ENCODE data around the gene PBRM1.

Gene PBRM1

DNA sequence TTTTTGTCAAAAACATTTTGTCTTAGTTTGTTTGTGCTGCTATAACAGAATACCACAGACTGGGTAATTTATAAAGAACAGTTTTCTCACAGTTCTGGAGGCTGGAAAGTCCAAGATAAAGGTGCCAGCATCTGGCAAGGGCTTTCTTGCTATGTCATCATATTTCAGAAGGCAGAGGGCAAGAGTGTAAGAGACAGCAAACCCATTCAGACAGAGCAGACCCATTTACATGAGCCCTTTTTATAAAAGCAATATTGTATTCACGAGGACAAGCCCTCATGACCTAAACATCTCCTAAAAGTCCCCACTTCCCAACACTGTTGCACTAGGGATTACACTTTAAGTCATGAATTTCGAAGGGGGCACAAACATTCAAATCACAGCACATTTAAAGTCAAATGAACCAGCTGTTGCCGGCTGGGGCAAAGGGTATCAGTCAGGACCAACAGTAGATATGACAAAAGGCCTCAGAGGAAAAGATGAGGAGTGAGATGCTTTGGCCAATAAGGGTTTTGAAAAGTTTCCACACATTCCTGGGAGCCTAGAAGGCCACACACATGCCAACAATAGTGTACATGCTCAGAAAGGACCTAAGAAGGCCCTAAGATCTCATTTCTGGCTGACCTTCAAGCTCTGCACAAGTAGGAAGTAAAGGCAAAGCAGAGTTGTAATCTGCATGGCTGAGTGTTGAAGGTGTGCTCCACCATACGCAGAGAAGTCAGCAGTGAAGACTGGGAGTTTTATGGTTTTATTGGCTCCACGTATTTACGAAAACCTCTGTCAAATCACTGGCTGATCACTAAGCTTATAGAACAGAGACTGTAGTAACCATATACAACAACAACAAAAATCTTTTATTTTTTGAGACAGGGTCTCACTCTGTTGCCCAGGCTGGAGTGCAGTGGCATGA, 111.4 kb downstream of the PBRM1 start:
- in situ Hi-C loops (cut with MboI; ENCODE audit: low pct_unique_long_range_greater_than_20kb, low sequenced_read_pairs, unreplicated experiment), result no loop called here
- no peak for DNase-seq (ENCODE audit: low spot score)
- TF ChIP-seq, protein P1, sequence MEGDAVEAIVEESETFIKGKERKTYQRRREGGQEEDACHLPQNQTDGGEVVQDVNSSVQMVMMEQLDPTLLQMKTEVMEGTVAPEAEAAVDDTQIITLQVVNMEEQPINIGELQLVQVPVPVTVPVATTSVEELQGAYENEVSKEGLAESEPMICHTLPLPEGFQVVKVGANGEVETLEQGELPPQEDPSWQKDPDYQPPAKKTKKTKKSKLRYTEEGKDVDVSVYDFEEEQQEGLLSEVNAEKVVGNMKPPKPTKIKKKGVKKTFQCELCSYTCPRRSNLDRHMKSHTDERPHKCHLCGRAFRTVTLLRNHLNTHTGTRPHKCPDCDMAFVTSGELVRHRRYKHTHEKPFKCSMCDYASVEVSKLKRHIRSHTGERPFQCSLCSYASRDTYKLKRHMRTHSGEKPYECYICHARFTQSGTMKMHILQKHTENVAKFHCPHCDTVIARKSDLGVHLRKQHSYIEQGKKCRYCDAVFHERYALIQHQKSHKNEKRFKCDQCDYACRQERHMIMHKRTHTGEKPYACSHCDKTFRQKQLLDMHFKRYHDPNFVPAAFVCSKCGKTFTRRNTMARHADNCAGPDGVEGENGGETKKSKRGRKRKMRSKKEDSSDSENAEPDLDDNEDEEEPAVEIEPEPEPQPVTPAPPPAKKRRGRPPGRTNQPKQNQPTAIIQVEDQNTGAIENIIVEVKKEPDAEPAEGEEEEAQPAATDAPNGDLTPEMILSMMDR (IDR thresholded peaks at IDR 0.05; ENCODE audit: extremely low read depth, insufficient read depth, missing control alignments), result no peak

DNA sequence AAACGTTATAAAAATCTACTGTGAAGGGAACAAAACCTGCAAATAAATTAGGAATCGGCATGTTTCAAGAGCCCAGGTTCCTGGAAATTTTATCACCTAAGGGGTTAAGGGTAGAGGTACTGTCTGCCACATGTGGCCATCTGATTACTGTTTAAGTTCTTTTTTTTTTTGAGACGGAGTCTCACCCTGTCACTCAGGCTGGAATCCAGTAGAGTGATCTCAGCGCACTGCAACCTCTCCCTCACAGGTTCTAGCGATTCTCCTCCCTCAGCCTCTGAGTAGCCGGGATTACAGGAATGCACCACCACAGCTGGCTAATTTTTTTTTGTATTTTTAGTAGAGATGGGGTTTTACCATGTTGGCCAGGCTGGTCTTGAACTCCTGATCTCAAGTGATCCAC, 113.5 kb downstream of the PBRM1 start:
- in situ Hi-C loops (cut with MboI; ENCODE audit: low pct_unique_long_range_greater_than_20kb, low sequenced_read_pairs, unreplicated experiment), result no loop called here
- no peak for DNase-seq (ENCODE audit: low spot score)
- TF ChIP-seq, protein P1 (IDR thresholded peaks at IDR 0.05; ENCODE audit: extremely low read depth, insufficient read depth, missing control alignments), result no peak

DNA sequence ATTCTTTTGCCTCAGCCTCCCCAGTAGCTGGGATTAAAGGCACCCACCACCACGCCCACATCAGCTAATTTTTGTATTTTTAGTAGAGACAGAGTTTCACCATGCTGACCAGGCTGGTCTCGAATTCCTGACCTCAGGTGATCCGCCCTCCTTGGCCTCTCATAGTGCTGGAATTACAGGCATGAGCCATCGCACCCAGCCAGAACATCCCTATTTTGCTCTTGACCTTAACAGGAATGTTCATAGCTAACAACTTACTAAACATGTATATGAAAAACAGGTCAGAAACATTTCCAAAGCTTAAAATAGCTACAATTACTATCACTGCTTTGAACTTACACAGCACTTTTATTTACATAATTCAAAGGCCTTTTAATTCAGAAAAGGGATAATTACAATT, 115.6 kb downstream of the PBRM1 start:
- TF ChIP-seq, protein P1 (IDR thresholded peaks at IDR 0.05; ENCODE audit: extremely low read depth, insufficient read depth, missing control alignments), result no peak
- in situ Hi-C loops (cut with MboI; ENCODE audit: low pct_unique_long_range_greater_than_20kb, low sequenced_read_pairs, unreplicated experiment), result no loop called here
- no peak for DNase-seq (ENCODE audit: low spot score)

DNA sequence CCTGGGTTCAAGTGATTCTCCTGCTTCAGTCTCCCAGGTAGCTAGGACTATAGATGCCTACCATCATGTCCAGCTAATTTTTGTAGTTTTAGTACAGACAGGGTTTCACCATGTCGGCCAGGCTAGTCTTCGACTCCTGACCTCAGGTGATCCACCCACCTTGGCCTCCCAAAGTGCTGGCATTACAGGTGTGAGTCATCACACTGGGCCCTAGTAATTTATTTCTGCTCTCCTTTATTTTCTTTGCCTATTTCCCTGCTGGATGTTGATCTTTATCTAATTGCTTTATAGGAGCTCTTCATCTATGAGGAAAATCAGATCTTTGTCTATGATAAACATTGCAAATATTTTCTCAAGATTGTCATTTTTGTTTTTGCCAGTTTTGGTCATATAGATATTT, 117.6 kb downstream of the PBRM1 start:
- no peak for DNase-seq (ENCODE audit: low spot score)
- in situ Hi-C loops (cut with MboI; ENCODE audit: low pct_unique_long_range_greater_than_20kb, low sequenced_read_pairs, unreplicated experiment), result no loop called here
- TF ChIP-seq, protein P1 (IDR thresholded peaks at IDR 0.05; ENCODE audit: extremely low read depth, insufficient read depth, missing control alignments), result no peak

DNA sequence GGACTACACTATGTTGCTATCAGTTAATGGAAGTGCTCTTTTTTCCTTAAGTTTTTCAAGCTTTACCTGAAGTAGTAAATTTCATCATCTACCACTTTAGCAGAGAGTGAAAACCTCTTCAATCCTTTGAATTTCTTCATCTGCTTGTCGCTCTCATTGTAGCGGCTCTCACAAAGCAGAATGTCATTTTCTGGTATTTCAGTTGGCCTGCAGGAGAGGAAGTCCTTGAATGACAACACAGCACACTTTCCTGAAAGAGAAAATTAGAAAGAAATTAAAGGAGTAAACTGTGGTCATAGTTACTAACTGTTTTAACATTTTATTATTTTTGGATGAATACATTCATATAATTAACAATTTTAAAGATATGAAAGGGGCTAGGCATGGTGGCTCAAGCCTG, 121.7 kb downstream of the PBRM1 start:
- DNase-seq (ENCODE audit: low spot score), result no peak
- TF ChIP-seq, protein P1 (IDR thresholded peaks at IDR 0.05; ENCODE audit: extremely low read depth, insufficient read depth, missing control alignments), result no peak
- in situ Hi-C loops (cut with MboI; ENCODE audit: low pct_unique_long_range_greater_than_20kb, low sequenced_read_pairs, unreplicated experiment), result no loop called here

DNA sequence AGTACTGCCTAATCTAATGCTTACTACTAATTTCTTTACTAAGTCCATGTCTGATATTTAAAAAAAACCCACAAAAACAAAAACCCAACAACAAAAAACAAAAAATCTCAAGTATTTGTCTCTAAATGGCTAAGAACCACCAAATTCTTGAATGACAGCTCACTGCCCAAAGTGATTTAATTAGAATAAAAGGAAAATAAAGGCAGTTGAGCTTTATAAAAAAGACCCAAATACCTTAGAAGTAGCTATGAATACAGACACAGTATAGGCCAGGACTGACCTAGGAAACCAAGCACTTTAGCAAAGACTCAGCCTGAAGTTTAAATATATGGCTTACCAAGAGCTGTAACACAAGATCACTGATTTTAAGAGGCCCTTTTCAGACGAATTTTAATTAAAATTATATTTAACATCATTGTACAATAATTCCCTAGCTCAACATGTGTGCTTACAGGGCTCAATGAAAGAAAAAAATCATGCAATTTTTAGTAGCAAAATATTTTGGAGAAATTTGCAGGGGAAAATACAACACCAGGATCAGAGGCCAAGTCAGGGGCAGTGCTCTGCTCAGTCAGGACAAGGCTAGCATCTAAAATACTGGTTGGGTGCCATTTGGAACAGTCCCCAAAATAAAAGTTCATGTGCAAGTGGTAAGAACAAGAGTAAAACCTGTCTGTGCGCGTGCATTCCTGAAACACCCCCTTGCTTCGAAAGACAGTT, 124.5 kb downstream of the PBRM1 start:
- TF ChIP-seq, protein P1 (IDR thresholded peaks at IDR 0.05; ENCODE audit: extremely low read depth, insufficient read depth, missing control alignments), result no peak
- no peak for DNase-seq (ENCODE audit: low spot score)
- in situ Hi-C loops (cut with MboI; ENCODE audit: low pct_unique_long_range_greater_than_20kb, low sequenced_read_pairs, unreplicated experiment), result no loop called here

Measured in GM13977 (cell line).